ENCODE results near the gene BANF2.
"Not testable (repeated sequence)": the region's sequence is repeated elsewhere in the genome, so short reads cannot be mapped to it uniquely, and the experiment has no call there.

BANF2 gene

GRCh38 chr20:17742731-17743130 is 43.0 kb downstream of the BANF2 start:
- no peak for DNase-seq

- no peak for DNase-seq
These were observed 43.9 kb downstream of the BANF2 start for GRCh38 chr20:17743677-17744076.

- DNase-seq = no peak
These were observed 47.7 kb downstream of the BANF2 start for GRCh38 chr20:17747431-17747846.

- DNase-seq = no peak
These were observed 48.5 kb downstream of the BANF2 start for GRCh38 chr20:17748279-17748678.

- no peak for DNase-seq
These were observed 49.8 kb downstream of the BANF2 start for GRCh38 chr20:17749626-17749977.

GRCh38 chr20:17749978-17750721 is 50.4 kb downstream of the BANF2 start:
- no peak for DNase-seq

GRCh38 chr20:17750722-17751045 is 50.9 kb downstream of the BANF2 start:
- no peak for DNase-seq

- no peak for DNase-seq
These were observed 51.9 kb downstream of the BANF2 start for GRCh38 chr20:17751640-17752039.

GRCh38 chr20:17752459-17752858 is 52.7 kb downstream of the BANF2 start:
- DNase-seq = no peak

- DNase-seq = no peak
These were observed 53.8 kb downstream of the BANF2 start for GRCh38 chr20:17753516-17753915.

- no peak for DNase-seq
These were observed 56.8 kb downstream of the BANF2 start for GRCh38 chr20:17756529-17756928.

GRCh38 chr20:17757496-17757895 is 57.7 kb downstream of the BANF2 start:
- no peak for DNase-seq

GRCh38 chr20:17758010-17758409 is 58.2 kb downstream of the BANF2 start:
- no peak for DNase-seq

GRCh38 chr20:17758512-17758911 is 58.7 kb downstream of the BANF2 start:
- no peak for DNase-seq

- no peak for DNase-seq
These were observed 59.7 kb downstream of the BANF2 start for GRCh38 chr20:17759449-17759848.

- DNase-seq = no peak
These were observed 61.8 kb downstream of the BANF2 start for GRCh38 chr20:17761604-17762003.

- DNase-seq = no peak
These were observed 62.6 kb downstream of the BANF2 start for GRCh38 chr20:17762243-17762872.

- DNase-seq = no peak
These were observed 63.2 kb downstream of the BANF2 start for GRCh38 chr20:17762873-17763557.

- DNase-seq = no peak
These were observed 65.3 kb downstream of the BANF2 start for GRCh38 chr20:17765017-17765416.

GRCh38 chr20:17765584-17765983 is 65.8 kb downstream of the BANF2 start:
- DNase-seq = no peak

- DNase-seq = no peak
These were observed 66.5 kb downstream of the BANF2 start for GRCh38 chr20:17766226-17766625.

GRCh38 chr20:17767624-17768023 is 67.9 kb downstream of the BANF2 start:
- no peak for DNase-seq

- no peak for DNase-seq
These were observed 68.5 kb downstream of the BANF2 start for GRCh38 chr20:17768271-17768670.

GRCh38 chr20:17769716-17770115 is 70.0 kb downstream of the BANF2 start:
- DNase-seq = not testable (repeated sequence)
